H1 (cell line): Measurements from ENCODE around the gene CRCP. TPM values are rescaled to one million over a fixed set of nuclear protein-coding genes. Genes with fewer than 3 reads are reported as not detected.

Experiments used
- CTCF ChIA-PET: fragments of 300-600 bp; sonication (Branson Sonifier 250); formaldehyde crosslinking; loops from one replicate; lab custom pipeline; 2021; ENCODE audit not compliant: partially characterized antibody; lab: Charles Lee
- POLR2A ChIA-PET: fragments of 300-600 bp; sonication (Branson Sonifier 250); formaldehyde crosslinking; loops from one replicate; lab custom pipeline; 2021; ENCODE audit warnings: inconsistent platforms; ENCODE audit not compliant: partially characterized antibody; lab: Charles Lee
- DNase-seq, 2 experiments: peaks; one replicate each; pipeline versions ENCODE4 v3.0.0 to v3.0.0-alpha.2; 2010 to 2022; ENCODE audit warnings: low spot score in 2 of 2, low read depth in 1 of 2, mixed read lengths in 1 of 2
- FAIRE-seq: peaks from 2 replicates; lab custom pipeline; 2011; peaks lifted over from hg19 to GRCh38; lab: Jason Lieb, UNC
- H2AFZ ChIP-seq: 2 replicates; pipeline ENCODE4 v1.8.1; 2012; ENCODE audit warnings: low read length, inconsistent platforms
- H2AK5ac ChIP-seq: 2 replicates; pipeline ENCODE4 v1.6.1; 2013; ENCODE audit warnings: low read depth, low read length
- H2BK120ac ChIP-seq: replicated peaks from 2 replicates; pipeline ENCODE3; 2013; ENCODE audit warnings: low read depth, low read length, inconsistent platforms
- H2BK12ac ChIP-seq: 2 replicates; pipeline ENCODE4 v1.6.1; 2013; ENCODE audit warnings: low read depth, low read length
- H2BK15ac ChIP-seq: 2 replicates; pipeline ENCODE4 v1.6.1; 2013; ENCODE audit warnings: low read length
- H2BK20ac ChIP-seq: 2 replicates; pipeline ENCODE4 v1.6.1; 2013; ENCODE audit warnings: low read length
- H2BK5ac ChIP-seq: 2 replicates; pipeline ENCODE4 v1.6.1; 2013; ENCODE audit warnings: low read depth, low read length
- H3K14ac ChIP-seq: 2 replicates; pipeline ENCODE4 v1.6.1; 2013; ENCODE audit warnings: inconsistent platforms; ENCODE audit not compliant: insufficient read length
- H3K18ac ChIP-seq: 2 replicates; pipeline ENCODE4 v1.6.1; 2013; ENCODE audit warnings: low read length; ENCODE audit errors: extremely low read depth
- H3K23ac ChIP-seq: 2 replicates; pipeline ENCODE4 v1.6.1; 2013; ENCODE audit warnings: inconsistent platforms; ENCODE audit not compliant: insufficient read length
- H3K23me2 ChIP-seq: 2 replicates; pipeline ENCODE4 v1.6.1; 2013; ENCODE audit warnings: low read depth, low read length
- H3K27ac ChIP-seq: 2 replicates; pipeline ENCODE4 v1.6.1; 2011; ENCODE audit warnings: low read depth, low read length, inconsistent platforms
- H3K27me3 ChIP-seq, 4 experiments: replicated peaks in 1 of 4; 1 replicate in 1 of 4; 2 replicates in 3 of 4; pipeline versions ENCODE4 v1.6.1 to v1.8.1; 2011 to 2013; ENCODE audit warnings: low read length in 3 of 4, mild to moderate bottlenecking in 3 of 4, inconsistent platforms in 2 of 4, mixed read lengths in 2 of 4, moderate library complexity in 1 of 4; ENCODE audit not compliant: control insufficient read depth in 3 of 4, insufficient read depth in 3 of 4; ENCODE audit errors: extremely low read depth in 1 of 4
- H3K36me3 ChIP-seq, 4 experiments: 2 replicates each; pipeline versions ENCODE4 v1.6.1 to v1.8.1; 2011 to 2013; ENCODE audit warnings: mild to moderate bottlenecking in 4 of 4, low read length in 3 of 4, moderate library complexity in 2 of 4, control low read depth in 1 of 4, inconsistent platforms in 1 of 4; ENCODE audit not compliant: insufficient read depth in 4 of 4, control insufficient read depth in 2 of 4
- H3K4ac ChIP-seq: replicated peaks from 2 replicates; pipeline ENCODE3; 2013; ENCODE audit warnings: low read length, low read depth, mixed read lengths, inconsistent platforms; ENCODE audit not compliant: insufficient read length
- H3K4me1 ChIP-seq, 4 experiments: replicated peaks in 1 of 4; 1 replicate in 1 of 4; 2 replicates in 3 of 4; pipeline versions ENCODE4 v1.6.1 to v1.8.1; 2011 to 2013; ENCODE audit warnings: low read length in 3 of 4, inconsistent platforms in 2 of 4, mixed read lengths in 1 of 4; ENCODE audit not compliant: insufficient read depth in 4 of 4, control insufficient read depth in 3 of 4
- H3K4me2 ChIP-seq, 2 experiments: 2 replicates each; pipeline versions ENCODE4 v1.6.1 to v1.8.1; 2011 to 2013; ENCODE audit warnings: low read depth in 2 of 2, low read length in 2 of 2, control low read depth in 1 of 2, inconsistent platforms in 1 of 2, mild to moderate bottlenecking in 1 of 2; ENCODE audit not compliant: insufficient read depth in 1 of 2
- H3K4me3 ChIP-seq, 4 experiments: fragments of 200-600, 300-600 bp in 1 of 4; sonication (generic), shearing (Covaris generic), sonication (Bioruptor Twin) in 1 of 4; 2 replicates each; pipeline versions ENCODE4 v1.5.1 to v1.8.1; 2011 to 2016; ENCODE audit warnings: low read length in 4 of 4, low read depth in 3 of 4, control low read depth in 2 of 4, inconsistent platforms in 2 of 4, mild to moderate bottlenecking in 2 of 4, mixed read lengths in 1 of 4, moderate library complexity in 1 of 4; ENCODE audit not compliant: insufficient read depth in 2 of 4; ENCODE audit errors: extremely low read depth in 1 of 4
- H3K56ac ChIP-seq: replicated peaks from 2 replicates; pipeline ENCODE3; 2013; ENCODE audit warnings: low read depth, mild to moderate bottlenecking, mixed read lengths, low read length, inconsistent platforms; ENCODE audit not compliant: insufficient read length
- H3K79me1 ChIP-seq: 2 replicates; pipeline ENCODE4 v1.6.1; 2013; ENCODE audit warnings: low read depth, low read length, control low read depth
- H3K79me2 ChIP-seq, 2 experiments: 2 replicates each; pipeline versions ENCODE4 v1.6.1 to v1.8.1; 2012 to 2013; ENCODE audit warnings: low read length in 2 of 2, mild to moderate bottlenecking in 2 of 2, inconsistent platforms in 1 of 2; ENCODE audit not compliant: insufficient read depth in 2 of 2, control insufficient read depth in 1 of 2
- H3K9ac ChIP-seq, 4 experiments: replicated peaks in 1 of 4; 1 replicate in 1 of 4; 2 replicates in 3 of 4; pipeline versions ENCODE4 v1.6.1 to v1.8.1; 2011 to 2013; ENCODE audit warnings: low read depth in 3 of 4, low read length in 3 of 4, control low read depth in 2 of 4, mild to moderate bottlenecking in 2 of 4, moderate library complexity in 2 of 4, inconsistent platforms in 1 of 4; ENCODE audit errors: extremely low read depth in 1 of 4
- H3K9me3 ChIP-seq, 2 experiments: 2 replicates each; pipeline versions ENCODE4 v1.6.1 to v1.8.1; 2012 to 2013; ENCODE audit warnings: mild to moderate bottlenecking in 2 of 2, moderate library complexity in 2 of 2, control low read depth in 1 of 2, inconsistent platforms in 1 of 2, low read depth in 1 of 2, low read length in 1 of 2, mixed read lengths in 1 of 2; ENCODE audit not compliant: insufficient read depth in 2 of 2
- H4K20me1 ChIP-seq, 2 experiments: replicated peaks in 1 of 2; 2 replicates each; pipeline versions ENCODE3 to v1.8.1; 2011 to 2013; ENCODE audit warnings: inconsistent platforms in 2 of 2, low read length in 2 of 2, mild to moderate bottlenecking in 1 of 2; ENCODE audit not compliant: insufficient read depth in 2 of 2, control insufficient read depth in 1 of 2
- H4K5ac ChIP-seq: 2 replicates; pipeline ENCODE4 v1.6.1; 2013; ENCODE audit warnings: low read length, low read depth, mixed read lengths, inconsistent platforms; ENCODE audit not compliant: insufficient read length
- H4K8ac ChIP-seq: 2 replicates; pipeline ENCODE4 v1.8.0; 2013; ENCODE audit warnings: mild to moderate bottlenecking, moderate library complexity, low read length, inconsistent platforms; ENCODE audit not compliant: insufficient read depth; ENCODE audit errors: extremely low read depth
- H4K91ac ChIP-seq: replicated peaks from 2 replicates; pipeline ENCODE3; 2013; ENCODE audit warnings: low read length, mixed read lengths, inconsistent platforms; ENCODE audit not compliant: insufficient read length
- CTBP2 ChIP-seq: IDR thresholded peaks from 2 replicates; pipeline ENCODE4 v1.7.0; 2011; ENCODE audit warnings: borderline replicate concordance, mild to moderate bottlenecking, moderate library complexity, mixed read lengths, low read length; ENCODE audit not compliant: insufficient read depth, insufficient read length
- HDAC2 ChIP-seq, 2 experiments: fragments of 300-600 bp in 1 of 2; sonication (generic) in 1 of 2; IDR thresholded peaks; 2 replicates each; pipeline ENCODE4 v1.6.1; 2011 to 2012; ENCODE audit warnings: low read depth in 2 of 2, low read length in 2 of 2, mild to moderate bottlenecking in 2 of 2, moderate library complexity in 2 of 2, borderline replicate concordance in 1 of 2, inconsistent platforms in 1 of 2
- SIN3A ChIP-seq, 2 experiments: IDR thresholded peaks in 1 of 2; conservative IDR thresholded peaks in 1 of 2; 2 replicates each; pipeline ENCODE4 v1.6.1; 2011 to 2012; ENCODE audit warnings: low read length in 2 of 2, improper control_type of control experiment in 1 of 2, low read depth in 1 of 2, mild to moderate bottlenecking in 1 of 2
- WGBS, 2 experiments: shearing (Covaris generic) in 1 of 2; methylation state at CpG; one replicate each; pipeline versions ENCODE4 v1.1.6 to v1.1.7; 2013 to 2015; ENCODE audit warnings: low lambda C conversion rate in 2 of 2, mixed read lengths in 2 of 2, inconsistent platforms in 1 of 2, low coverage in 1 of 2, missing lambda C conversion rate in 1 of 2; ENCODE audit not compliant: insufficient replicate concordance in 2 of 2, insufficient coverage in 1 of 2, insufficient read length in 1 of 2; ENCODE audit errors: extremely low coverage in 1 of 2, missing lambda C conversion rate in 1 of 2; 5-methylcytosine and 5-hydroxymethylcytosine counted together
- long read RNA-seq, 2 experiments: library from RNA in 1 of 2; library from capped mRNA in 1 of 2; stranded (forward); transcript quantifications; one replicate each; pipeline ENCODE4 v2.0.0, GENCODE V29; 2021; ENCODE audit warnings: inconsistent platforms in 1 of 2
- polyA minus RNA-seq, 3 experiments: library from RNA; depleted of rRNA, polyadenylated mRNA; stranded (reverse); fragments of >200 nt; gene quantifications; 1 replicate in 2 of 3; 2 replicates in 1 of 3; pipeline ENCODE4 v1.2.3, GENCODE V29; 2011
- polyA plus RNA-seq, 7 experiments: library from polyadenylated mRNA; depleted of rRNA in 3 of 7; stranded (reverse) in 5 of 7; unstranded in 2 of 7; fragments of >200 nt in 5 of 7; fragments of 200-250 nt in 2 of 7; gene quantifications; 1 replicate in 5 of 7; 2 replicates in 1 of 7; 4 replicates in 1 of 7; pipeline versions ENCODE4 v1.2.1 to v1.2.3, GENCODE V29; 2011 to 2013; ENCODE audit warnings: missing spikeins in 2 of 7, mixed read lengths in 2 of 7
- total RNA-seq: library from RNA; stranded (reverse); fragmentation: NEBNext Ultra II Directional; extraction: Animal tissue kit (Norgen Biotek cat#: 25700); gene quantifications from 2 replicates; pipeline ENCODE4 v1.2.1, GENCODE V29; 2021
- TF ChIP-seq, protein P1 (sequence below): IDR thresholded peaks from 2 replicates; pipeline ENCODE4 v1.6.1; 2011; ENCODE audit warnings: low read depth, mild to moderate bottlenecking, low read length; ENCODE audit not compliant: insufficient read depth
- TF ChIP-seq, protein P2 (sequence below): IDR thresholded peaks from 2 replicates; pipeline ENCODE4 v1.6.1; 2012; ENCODE audit warnings: inconsistent platforms

Gene CRCP
- total RNA-seq (29.2 and 29.3 TPM in 2 replicates), polyA plus RNA-seq (2011; rRNA removed) (13.4 and 15.0 TPM in 2 replicates), polyA minus RNA-seq (2011; rRNA and poly(A)+ RNA removed) (30.6 and 36.4 TPM in 2 replicates)
- polyA plus RNA-seq (2011; cell fraction: cytosol; rRNA removed): 23.8 TPM
- 9.9 TPM for polyA plus RNA-seq (2011; cell fraction: nucleus; rRNA removed)
- polyA plus RNA-seq (2012, experiment 1 of 2): 22.6 to 33.0 TPM (median 25.3 TPM) in 4 replicates
- 18.7 TPM for polyA plus RNA-seq (2012, experiment 2 of 2)
- polyA plus RNA-seq (2013, experiment 1 of 2): 19.4 TPM
- polyA plus RNA-seq (2013, experiment 2 of 2): 17.5 TPM
- polyA minus RNA-seq (2011; cell fraction: cytosol; rRNA and poly(A)+ RNA removed): 28.0 TPM
- 14.0 TPM for polyA minus RNA-seq (2011; cell fraction: nucleus; rRNA and poly(A)+ RNA removed)
- long read RNA-seq, experiment 1, partial matches to known transcripts: 1 of 13 reads
- long read RNA-seq, experiment 1, other reads (novel, unspliced or antisense): 10 of 13 reads
- long read RNA-seq, experiment 2, partial matches to known transcripts: 0 of 3 reads
- long read RNA-seq, experiment 2, other reads (novel, unspliced or antisense): 1 of 3 reads

DNA sequence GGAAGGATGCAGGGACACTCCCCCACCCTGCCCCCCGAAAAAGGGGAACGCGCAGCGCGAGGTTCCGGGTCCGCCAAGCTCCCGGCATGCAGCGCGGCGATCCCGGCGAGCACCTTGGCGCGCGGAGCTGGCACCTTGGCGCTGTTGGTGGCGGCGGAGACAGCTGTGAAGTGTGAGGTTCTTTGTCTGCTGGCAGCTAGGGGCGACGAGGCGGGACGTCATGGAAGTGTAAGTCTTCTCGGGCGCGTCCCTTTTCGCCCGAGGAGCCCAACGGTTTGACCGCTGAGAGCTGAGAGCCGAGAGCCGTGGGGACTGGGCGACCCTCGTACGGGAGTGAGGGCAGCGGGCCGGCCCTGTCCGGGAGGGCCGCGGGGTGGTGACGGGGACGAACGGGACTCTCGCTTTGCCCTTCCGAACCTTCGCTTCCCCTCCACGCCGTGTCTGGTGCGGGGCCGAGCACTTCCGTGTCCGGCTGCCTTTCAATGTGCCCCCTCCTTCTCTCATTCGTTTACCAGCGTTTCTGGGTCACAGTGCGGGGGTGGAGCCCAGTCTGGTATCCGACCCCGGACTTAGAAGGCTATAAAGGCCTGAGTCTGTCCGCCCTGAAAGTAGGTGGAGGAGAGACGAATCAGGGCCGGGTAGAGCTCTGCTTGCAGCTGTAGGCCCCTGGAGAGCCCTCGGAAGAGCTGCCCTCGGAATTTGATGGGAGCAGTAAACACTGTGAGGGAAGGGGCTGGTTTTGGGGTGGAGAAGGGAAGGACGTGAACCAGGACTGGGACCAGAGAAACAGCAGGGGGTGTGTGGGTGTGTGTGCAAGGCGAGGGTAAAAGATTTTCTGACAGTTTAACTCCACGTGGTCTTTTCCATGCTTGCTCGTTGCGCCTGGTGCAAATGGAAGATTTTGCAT lies at the start of gene CRCP:
Gene CRCP (plus strand): TSS at position 105 of the 907 bp plus-strand sequence. CDS start 116 bp downstream, at position 221.
- Histone ChIP-seq H3K4me2 (peak within 1 kb of the TSS; percentile 62 to 77), H2BK20ac (no peak within 1 kb of the TSS), H3K4me3 (peak within 1 kb of the TSS; percentile 78 to 94 (median 88)), H3K4me1 (peaks cover 0 to 4% (median under 1%) of the 10 kb centered on the region in 4 experiments; a peak in 2 of 7 replicates), H3K27ac (peak within 1 kb of the TSS; percentile 91), H3K36me3 (no peaks in the 10 kb centered on the region), H3K79me2 (peaks cover 17 to 47% of the 10 kb centered on the region in 2 experiments), H3K23ac (no peak within 1 kb of the TSS), H3K23me2 (peaks cover 3% of the 10 kb centered on the region; the same call in 1 of the 2 replicates), H3K79me1 (0 out of 2 replicates have a peak, but pooled peaks cover 4% of the 10 kb centered on the region), H3K4ac (peak within 1 kb of the TSS; percentile 46), H3K56ac (peak within 1 kb of the TSS; percentile 33), H3K9ac (peak within 1 kb of the TSS; percentile 69 to 90 (median 74)), H2BK12ac (no peak within 1 kb of the TSS), H2AFZ (peak within 1 kb of the TSS; percentile 77; the same call in 1 of the 2 replicates), H4K91ac (peak within 1 kb of the TSS; percentile 44), H3K18ac (peak within 1 kb of the TSS; percentile 97), H2AK5ac (no peak within 1 kb of the TSS), H4K8ac (peak within 1 kb of the TSS; percentile 86), H3K27me3 (no peaks in the 10 kb centered on the region), H4K20me1 (no peaks in the 10 kb centered on the region), H3K9me3 (no peaks in the 10 kb centered on the region), H3K14ac (peak within 1 kb of the TSS; percentile 8), H2BK5ac (peak within 1 kb of the TSS; percentile 97; the same call in 1 of the 2 replicates), H2BK15ac (no peak within 1 kb of the TSS), H2BK120ac (no peak within 1 kb of the TSS), H4K5ac (peak within 1 kb of the TSS; percentile 55)
- ChIA-PET POLR2A (interaction anchor here (0.6 to 2.8 kb wide), 15 partner anchors 9 to 90 kb away, joined by 3 to 10 read pairs (median 3); partner anchors contain the start of genes ASL and TPST1), CTCF (no interaction called here)
- DNase-seq (peak; percentile 46 to 86), FAIRE-seq (no peak)
- 3% methylated on average over 48 of the region's 67 CpGs; no CpG with 5 or more reads in 1 of the 2 experiments for WGBS, 2 experiments
- TF ChIP-seq, protein P1, sequence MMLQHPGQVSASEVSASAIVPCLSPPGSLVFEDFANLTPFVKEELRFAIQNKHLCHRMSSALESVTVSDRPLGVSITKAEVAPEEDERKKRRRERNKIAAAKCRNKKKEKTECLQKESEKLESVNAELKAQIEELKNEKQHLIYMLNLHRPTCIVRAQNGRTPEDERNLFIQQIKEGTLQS: no peak
- TF ChIP-seq HDAC2 (IDR thresholded peaks at IDR 0.05; ENCODE audit: borderline replicate concordance in 1 of 2, low read depth in 2 of 2, low read length in 2 of 2) (peak in 1 of 2 experiments; percentile 69; a peak in 1 of 4 replicates), SIN3A (conservative IDR thresholded peaks at IDR 0.05 in 1 of 2, IDR thresholded peaks at IDR 0.05 in 1 of 2; ENCODE audit: low read depth in 1 of 2, low read length in 2 of 2) (peak; percentile 65 to 82; a peak in 3 of 4 replicates), CTBP2 (peak; percentile 34)
- TF ChIP-seq, protein P2, sequence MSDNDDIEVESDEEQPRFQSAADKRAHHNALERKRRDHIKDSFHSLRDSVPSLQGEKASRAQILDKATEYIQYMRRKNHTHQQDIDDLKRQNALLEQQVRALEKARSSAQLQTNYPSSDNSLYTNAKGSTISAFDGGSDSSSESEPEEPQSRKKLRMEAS: peak; percentile 76
